Astrocyte (in vitro differentiated cells and primary cell): ENCODE measurements around the gene HSD11B2. TPM values are rescaled to one million over a fixed set of nuclear protein-coding genes. Genes with fewer than 3 reads are reported as not detected.

Experiments
- DNase-seq: peaks from one replicate; pipeline ENCODE4 v3.0.0-alpha.2; 2010; ENCODE audit warnings: low read depth
- FAIRE-seq: peaks from 2 replicates; lab custom pipeline; 2011; peaks lifted over from hg19 to GRCh38; lab: Jason Lieb, UNC
- H2AFZ ChIP-seq: 2 replicates; pipeline ENCODE4 v1.6.0; 2012; ENCODE audit warnings: low read depth, low read length, inconsistent platforms
- H3K27ac ChIP-seq: 2 replicates; pipeline ENCODE4 v1.5.1; 2011; ENCODE audit warnings: low read depth, low read length, inconsistent platforms
- H3K27me3 ChIP-seq: 2 replicates; pipeline ENCODE4 v1.6.0; 2011; ENCODE audit warnings: low read length, inconsistent platforms; ENCODE audit not compliant: insufficient read depth
- H3K36me3 ChIP-seq: 2 replicates; pipeline ENCODE4 v1.5.1; 2011; ENCODE audit warnings: low read length, inconsistent platforms; ENCODE audit not compliant: insufficient read depth
- H3K4me1 ChIP-seq: 2 replicates; pipeline ENCODE4 v1.5.1; 2011; ENCODE audit warnings: low read length, inconsistent platforms; ENCODE audit not compliant: insufficient read depth
- H3K4me2 ChIP-seq: 2 replicates; pipeline ENCODE4 v1.6.0; 2012; ENCODE audit warnings: low read length, inconsistent platforms
- H3K4me3 ChIP-seq: 2 replicates; pipeline ENCODE4 v1.5.1; 2011; ENCODE audit warnings: low read depth, mild to moderate bottlenecking, low read length, inconsistent platforms; ENCODE audit not compliant: insufficient read depth
- H3K79me2 ChIP-seq: 2 replicates; pipeline ENCODE4 v1.6.0; 2012; ENCODE audit warnings: mild to moderate bottlenecking, low read length, inconsistent platforms; ENCODE audit not compliant: insufficient read depth
- H3K9ac ChIP-seq: 2 replicates; pipeline ENCODE4 v1.6.0; 2012; ENCODE audit warnings: mild to moderate bottlenecking, low read length, inconsistent platforms
- H3K9me3 ChIP-seq: 2 replicates; pipeline ENCODE4 v1.5.1; 2012; ENCODE audit warnings: low read depth, mild to moderate bottlenecking, low read length, inconsistent platforms; ENCODE audit not compliant: insufficient read depth
- H4K20me1 ChIP-seq: 2 replicates; pipeline ENCODE4 v1.6.0; 2012; ENCODE audit warnings: low read length, inconsistent platforms; ENCODE audit not compliant: insufficient read depth
- H3K27ac Mint-ChIP-seq: one replicate; pipeline ENCODE4 v1.8.0; 2021; ENCODE audit warnings: mild to moderate bottlenecking, mixed read lengths; ENCODE audit not compliant: unreplicated experiment
- H3K27me3 Mint-ChIP-seq: one replicate; pipeline ENCODE4 v1.8.0; 2021; ENCODE audit warnings: low read depth, mixed read lengths; ENCODE audit not compliant: unreplicated experiment
- H3K36me3 Mint-ChIP-seq: one replicate; pipeline ENCODE4 v1.8.0; 2021; ENCODE audit warnings: low read depth, mixed read lengths; ENCODE audit not compliant: unreplicated experiment
- H3K4me1 Mint-ChIP-seq: one replicate; pipeline ENCODE4 v1.8.0; 2021; ENCODE audit warnings: low read depth, mixed read lengths; ENCODE audit not compliant: unreplicated experiment
- H3K4me3 Mint-ChIP-seq: one replicate; pipeline ENCODE4 v1.8.0; 2021; ENCODE audit warnings: mild to moderate bottlenecking, moderate library complexity, mixed read lengths; ENCODE audit not compliant: unreplicated experiment
- H3K9me3 Mint-ChIP-seq: one replicate; pipeline ENCODE4 v1.8.0; 2021; ENCODE audit warnings: mild to moderate bottlenecking, mixed read lengths; ENCODE audit not compliant: unreplicated experiment
- EZH2 ChIP-seq: IDR thresholded peaks from 2 replicates; pipeline ENCODE4 v1.6.1; 2012; ENCODE audit warnings: mild to moderate bottlenecking, low read length, inconsistent platforms; ENCODE audit not compliant: insufficient read depth
- total RNA-seq: library from RNA; stranded (reverse); gene quantifications from 2 replicates; pipeline ENCODE4 v1.2.1, GENCODE V29; 2021
- TF ChIP-seq, protein P1 (sequence below): IDR thresholded peaks from 2 replicates; pipeline ENCODE4 v1.5.1; 2011; ENCODE audit warnings: low read depth, mild to moderate bottlenecking, inconsistent platforms, low read length, moderate library complexity; ENCODE audit not compliant: insufficient read depth

Gene HSD11B2
- total RNA-seq, 1 donor from 2014 or later: not detected

DNA sequence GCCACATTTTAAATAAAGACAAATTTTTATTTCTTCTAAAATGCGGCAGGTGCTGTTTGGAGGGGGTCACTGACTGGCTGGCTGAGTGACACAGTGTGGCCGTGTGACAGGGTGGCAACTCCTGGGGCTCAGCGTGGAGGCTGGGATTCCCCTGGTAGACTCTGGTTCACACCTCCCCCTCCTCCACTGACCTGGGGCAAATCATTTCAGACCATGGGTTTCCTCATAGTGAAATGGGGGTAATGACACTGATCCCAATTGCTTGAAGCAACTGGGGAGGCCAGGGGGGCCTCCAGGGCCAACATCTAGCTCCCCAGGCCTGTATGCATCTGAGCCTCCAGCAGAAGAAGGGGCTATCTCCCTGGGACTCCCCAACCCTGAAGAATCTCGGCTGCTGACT is 6.6 kb downstream of the HSD11B2 start:
- no peak overlapping the region for H3K27ac Mint-ChIP-seq
- H3K4me1 Mint-ChIP-seq: peaks cover under 1% of the 10 kb centered on the region
- no peaks in the 10 kb centered on the region for H3K4me1 ChIP-seq
- FAIRE-seq (no peak), DNase-seq (no peak)
- H3K4me3 ChIP-seq: no peak overlapping the region
- H2AFZ ChIP-seq: no peak overlapping the region
- H3K4me2 ChIP-seq: no peak overlapping the region
- TF ChIP-seq EZH2: no peak
- TF ChIP-seq, protein P1, sequence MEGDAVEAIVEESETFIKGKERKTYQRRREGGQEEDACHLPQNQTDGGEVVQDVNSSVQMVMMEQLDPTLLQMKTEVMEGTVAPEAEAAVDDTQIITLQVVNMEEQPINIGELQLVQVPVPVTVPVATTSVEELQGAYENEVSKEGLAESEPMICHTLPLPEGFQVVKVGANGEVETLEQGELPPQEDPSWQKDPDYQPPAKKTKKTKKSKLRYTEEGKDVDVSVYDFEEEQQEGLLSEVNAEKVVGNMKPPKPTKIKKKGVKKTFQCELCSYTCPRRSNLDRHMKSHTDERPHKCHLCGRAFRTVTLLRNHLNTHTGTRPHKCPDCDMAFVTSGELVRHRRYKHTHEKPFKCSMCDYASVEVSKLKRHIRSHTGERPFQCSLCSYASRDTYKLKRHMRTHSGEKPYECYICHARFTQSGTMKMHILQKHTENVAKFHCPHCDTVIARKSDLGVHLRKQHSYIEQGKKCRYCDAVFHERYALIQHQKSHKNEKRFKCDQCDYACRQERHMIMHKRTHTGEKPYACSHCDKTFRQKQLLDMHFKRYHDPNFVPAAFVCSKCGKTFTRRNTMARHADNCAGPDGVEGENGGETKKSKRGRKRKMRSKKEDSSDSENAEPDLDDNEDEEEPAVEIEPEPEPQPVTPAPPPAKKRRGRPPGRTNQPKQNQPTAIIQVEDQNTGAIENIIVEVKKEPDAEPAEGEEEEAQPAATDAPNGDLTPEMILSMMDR: no peak
- H3K9ac ChIP-seq: no peak overlapping the region
- peaks cover 7% of the 10 kb centered on the region for H3K27me3 Mint-ChIP-seq
- peaks cover 30% of the 10 kb centered on the region for H4K20me1 ChIP-seq
- no peak overlapping the region for H3K4me3 Mint-ChIP-seq
- H3K36me3 ChIP-seq: no peaks in the 10 kb centered on the region
- H3K9me3 ChIP-seq: no peaks in the 10 kb centered on the region
- H3K27me3 ChIP-seq: no peaks in the 10 kb centered on the region
- H3K79me2 ChIP-seq: no peaks in the 10 kb centered on the region
- no peak overlapping the region for H3K27ac ChIP-seq
- peaks cover 33% of the 10 kb centered on the region for H3K36me3 Mint-ChIP-seq
- H3K9me3 Mint-ChIP-seq: no peaks in the 10 kb centered on the region

DNA sequence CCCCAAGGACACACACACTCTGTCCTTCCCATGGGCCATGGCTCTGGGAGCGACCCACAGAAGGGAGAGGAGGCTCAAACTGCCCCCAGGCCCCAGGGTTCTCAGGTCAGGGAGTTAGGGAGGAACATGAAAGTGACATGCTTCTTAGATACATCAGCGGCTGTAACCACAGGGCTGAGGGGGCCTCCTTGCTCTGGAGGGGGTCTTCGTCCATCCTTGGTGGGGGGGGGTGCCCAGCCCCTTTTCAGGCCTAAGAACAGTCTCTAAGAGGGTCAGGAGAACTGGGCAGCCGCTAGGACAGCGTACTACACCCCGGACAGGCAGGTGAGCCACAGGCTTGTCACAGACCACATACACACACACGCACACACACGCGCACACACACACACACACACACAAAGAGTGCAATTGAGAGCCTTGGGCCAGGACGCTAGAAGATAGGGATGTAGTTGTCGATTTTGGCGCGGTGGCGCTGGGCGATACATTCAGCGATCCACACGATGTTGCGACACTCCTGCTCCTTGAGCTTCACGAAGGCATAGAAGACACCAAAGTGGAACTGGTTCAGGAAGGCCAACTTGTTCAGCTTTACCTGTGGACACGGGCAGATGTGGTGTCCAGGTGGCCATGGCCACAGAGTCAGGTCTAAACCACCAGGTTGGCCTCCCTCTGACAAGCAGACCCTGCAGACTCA is 7.3 kb downstream of the HSD11B2 start:
- FAIRE-seq (no peak), DNase-seq (no peak)
- no peaks in the 10 kb centered on the region for H3K9me3 ChIP-seq
- H3K36me3 Mint-ChIP-seq: peaks cover 30% of the 10 kb centered on the region
- H3K27me3 Mint-ChIP-seq: peaks cover 4% of the 10 kb centered on the region
- H3K27ac ChIP-seq: no peak overlapping the region
- no peaks in the 10 kb centered on the region for H3K27me3 ChIP-seq
- no peak overlapping the region for H3K4me3 ChIP-seq
- no peak overlapping the region for H3K27ac Mint-ChIP-seq
- no peak overlapping the region for H2AFZ ChIP-seq
- no peaks in the 10 kb centered on the region for H3K4me1 ChIP-seq
- TF ChIP-seq, protein P1: no peak
- no peak for TF ChIP-seq EZH2
- H3K4me2 ChIP-seq: no peak overlapping the region
- no peaks in the 10 kb centered on the region for H3K9me3 Mint-ChIP-seq
- no peak overlapping the region for H3K4me3 Mint-ChIP-seq
- no peaks in the 10 kb centered on the region for H3K36me3 ChIP-seq
- no peaks in the 10 kb centered on the region for H3K4me1 Mint-ChIP-seq
- H4K20me1 ChIP-seq: peaks cover 34% of the 10 kb centered on the region
- no peaks in the 10 kb centered on the region for H3K79me2 ChIP-seq
- H3K9ac ChIP-seq: no peak overlapping the region

DNA sequence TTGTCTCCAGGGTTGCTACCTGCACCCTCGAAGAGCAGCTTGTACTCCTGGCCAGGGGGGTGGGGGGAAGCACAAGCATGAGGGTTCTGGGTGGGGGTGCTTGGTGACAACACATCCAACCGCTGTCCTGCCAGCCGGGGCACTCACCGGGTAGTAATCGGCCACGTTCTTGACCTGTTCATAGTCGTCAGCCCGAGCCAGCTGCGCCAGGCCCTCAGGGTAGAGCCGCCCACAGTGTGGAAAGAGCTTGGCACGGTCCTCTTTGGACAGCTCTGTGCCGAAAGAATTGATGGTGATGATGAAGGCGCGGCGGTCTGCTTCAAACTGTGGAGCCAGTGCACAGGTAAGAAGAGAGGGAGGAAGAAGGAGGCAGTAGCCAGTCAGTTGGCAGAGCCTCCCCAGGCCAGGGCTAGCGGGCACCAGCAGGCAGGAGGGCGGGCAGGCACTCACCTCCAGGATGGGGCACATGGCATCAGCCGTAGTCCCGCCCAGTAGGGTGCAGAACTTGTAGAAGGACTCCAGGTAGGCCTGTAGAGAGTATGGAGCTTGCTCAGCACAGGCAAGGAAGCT is 8.0 kb downstream of the HSD11B2 start:
- Histone ChIP-seq H3K4me1 (no peaks in the 10 kb centered on the region), H3K9ac (no peak overlapping the region), H3K27ac (no peak overlapping the region), H3K4me3 (no peak overlapping the region), H3K27me3 (no peaks in the 10 kb centered on the region), H3K79me2 (no peaks in the 10 kb centered on the region), H3K36me3 (no peaks in the 10 kb centered on the region), H3K9me3 (no peaks in the 10 kb centered on the region), H3K4me2 (no peak overlapping the region), H4K20me1 (peaks cover 41% of the 10 kb centered on the region), H2AFZ (no peak overlapping the region)
- FAIRE-seq (no peak), DNase-seq (no peak)
- H3K9me3 Mint-ChIP-seq: no peaks in the 10 kb centered on the region
- H3K4me1 Mint-ChIP-seq: no peaks in the 10 kb centered on the region
- no peak overlapping the region for H3K4me3 Mint-ChIP-seq
- TF ChIP-seq, protein P1: no peak
- no peak for TF ChIP-seq EZH2
- no peaks in the 10 kb centered on the region for H3K27me3 Mint-ChIP-seq
- H3K36me3 Mint-ChIP-seq: peaks cover 30% of the 10 kb centered on the region
- no peak overlapping the region for H3K27ac Mint-ChIP-seq
